ENCODE data around the gene MGMT. TPM values are rescaled to one million over a fixed set of nuclear protein-coding genes. Genes with fewer than 3 reads are reported as not detected.

Gene MGMT
- polyA plus RNA-seq, 3 donors: 9.5 to 23.5 (median 17.5) TPM

GRCh38 chr10:129612481-129613109 is 145.6 kb downstream of the MGMT start:
- no peak for DNase-seq
- H3K27me3 ChIP-seq (ENCODE audit: control insufficient read depth in 2 of 2, insufficient read depth in 2 of 2, low read length in 2 of 2): no peaks in the 10 kb centered on the region
- H3K27ac ChIP-seq (ENCODE audit: low read depth in 1 of 2, low read length in 2 of 2): no peak overlapping the region
- H3K4me1 ChIP-seq (ENCODE audit: control insufficient read depth in 1 of 2, insufficient read depth in 2 of 2, low read length in 2 of 2): no peaks in the 10 kb centered on the region
- Mint-ChIP-seq H3K36me3 (peaks cover 0 to 5% of the 10 kb centered on the region in 2 donors), H3K9me3 (peaks cover 11 to 32% (median 20%) of the 10 kb centered on the region in 7 donors), H3K27ac (no peak overlapping the region), H3K4me1 (no peaks in the 10 kb centered on the region), H3K27me3 (ENCODE audit: low read depth in 3 of 3) (peaks cover 0 to 12% (median 0%) of the 10 kb centered on the region in 3 donors), H3K4me3 (no peak overlapping the region)
- intact Hi-C loops (cut with micrococcal nuclease): no loop called here
- H3K79me2 ChIP-seq (ENCODE audit: insufficient read depth, low read length): no peaks in the 10 kb centered on the region
- H4K20me1 ChIP-seq (ENCODE audit: insufficient read depth, low read length): no peaks in the 10 kb centered on the region
- H3K4me2 ChIP-seq (replicated peaks; ENCODE audit: extremely low read depth, low read length, poor library complexity, severe bottlenecking): no peak overlapping the region
- TF ChIP-seq, protein P1, sequence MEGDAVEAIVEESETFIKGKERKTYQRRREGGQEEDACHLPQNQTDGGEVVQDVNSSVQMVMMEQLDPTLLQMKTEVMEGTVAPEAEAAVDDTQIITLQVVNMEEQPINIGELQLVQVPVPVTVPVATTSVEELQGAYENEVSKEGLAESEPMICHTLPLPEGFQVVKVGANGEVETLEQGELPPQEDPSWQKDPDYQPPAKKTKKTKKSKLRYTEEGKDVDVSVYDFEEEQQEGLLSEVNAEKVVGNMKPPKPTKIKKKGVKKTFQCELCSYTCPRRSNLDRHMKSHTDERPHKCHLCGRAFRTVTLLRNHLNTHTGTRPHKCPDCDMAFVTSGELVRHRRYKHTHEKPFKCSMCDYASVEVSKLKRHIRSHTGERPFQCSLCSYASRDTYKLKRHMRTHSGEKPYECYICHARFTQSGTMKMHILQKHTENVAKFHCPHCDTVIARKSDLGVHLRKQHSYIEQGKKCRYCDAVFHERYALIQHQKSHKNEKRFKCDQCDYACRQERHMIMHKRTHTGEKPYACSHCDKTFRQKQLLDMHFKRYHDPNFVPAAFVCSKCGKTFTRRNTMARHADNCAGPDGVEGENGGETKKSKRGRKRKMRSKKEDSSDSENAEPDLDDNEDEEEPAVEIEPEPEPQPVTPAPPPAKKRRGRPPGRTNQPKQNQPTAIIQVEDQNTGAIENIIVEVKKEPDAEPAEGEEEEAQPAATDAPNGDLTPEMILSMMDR (IDR thresholded peaks at IDR 0.05): no peak
- peaks cover 0 to 33% of the 10 kb centered on the region in 2 donors for H3K9me3 ChIP-seq (replicated peaks in 1 of 2; ENCODE audit: control insufficient read depth in 1 of 2, insufficient read depth in 1 of 2, low read length in 2 of 2)
- no peaks in the 10 kb centered on the region for H3K36me3 ChIP-seq (replicated peaks in 1 of 2; ENCODE audit: control insufficient read depth in 1 of 2, insufficient read depth in 2 of 2, low read length in 2 of 2)
- H3K9ac ChIP-seq (ENCODE audit: insufficient read depth, low read length, poor library complexity, severe bottlenecking): no peak overlapping the region
- H2AFZ ChIP-seq (ENCODE audit: insufficient read depth, low read depth, low read length, poor library complexity, severe bottlenecking): no peak overlapping the region
- no peak overlapping the region for H3K4me3 ChIP-seq (replicated peaks in 1 of 3; ENCODE audit: low read depth in 2 of 3, low read length in 3 of 3)
- WGBS (ENCODE audit: insufficient coverage): 89% methylated on average over 5 of the region's 13 CpGs

GRCh38 chr10:129613377-129613980 is 146.4 kb downstream of the MGMT start:
- Histone ChIP-seq H3K4me2 (replicated peaks; ENCODE audit: extremely low read depth, low read length, poor library complexity, severe bottlenecking) (no peak overlapping the region), H3K27ac (ENCODE audit: low read depth in 1 of 2, low read length in 2 of 2) (no peak overlapping the region), H3K4me1 (ENCODE audit: control insufficient read depth in 1 of 2, insufficient read depth in 2 of 2, low read length in 2 of 2) (no peaks in the 10 kb centered on the region), H3K9ac (ENCODE audit: insufficient read depth, low read length, poor library complexity, severe bottlenecking) (no peak overlapping the region), H3K79me2 (ENCODE audit: insufficient read depth, low read length) (no peaks in the 10 kb centered on the region), H3K36me3 (replicated peaks in 1 of 2; ENCODE audit: control insufficient read depth in 1 of 2, insufficient read depth in 2 of 2, low read length in 2 of 2) (no peaks in the 10 kb centered on the region), H3K27me3 (ENCODE audit: control insufficient read depth in 2 of 2, insufficient read depth in 2 of 2, low read length in 2 of 2) (no peaks in the 10 kb centered on the region), H4K20me1 (ENCODE audit: insufficient read depth, low read length) (no peaks in the 10 kb centered on the region), H3K9me3 (replicated peaks in 1 of 2; ENCODE audit: control insufficient read depth in 1 of 2, insufficient read depth in 1 of 2, low read length in 2 of 2) (peaks cover 0 to 36% of the 10 kb centered on the region in 2 donors), H2AFZ (ENCODE audit: insufficient read depth, low read depth, low read length, poor library complexity, severe bottlenecking) (no peak overlapping the region), H3K4me3 (replicated peaks in 1 of 3; ENCODE audit: low read depth in 2 of 3, low read length in 3 of 3) (no peak overlapping the region)
- no peak for DNase-seq
- WGBS (ENCODE audit: insufficient coverage): 100% methylated on average over 2 of the region's 12 CpGs
- Mint-ChIP-seq H3K27me3 (ENCODE audit: low read depth in 3 of 3) (peaks cover 0 to 12% (median 0%) of the 10 kb centered on the region in 3 donors), H3K4me3 (no peak overlapping the region), H3K4me1 (no peaks in the 10 kb centered on the region), H3K9me3 (peaks cover 11 to 26% (median 23%) of the 10 kb centered on the region in 7 donors), H3K27ac (no peak overlapping the region), H3K36me3 (peaks cover 0 to 5% of the 10 kb centered on the region in 2 donors)
- intact Hi-C loops (cut with micrococcal nuclease): no loop called here
- TF ChIP-seq, protein P1 (IDR thresholded peaks at IDR 0.05): no peak

Data from CD14-positive monocyte (primary cell).